ENCODE results near the gene NOL6. TPM values are rescaled to one million over a fixed set of nuclear protein-coding genes. Genes with fewer than 3 reads are reported as not detected.

Gene NOL6
- polyA plus RNA-seq, 1 donor from 2014 or later: 15.5 TPM

DNA sequence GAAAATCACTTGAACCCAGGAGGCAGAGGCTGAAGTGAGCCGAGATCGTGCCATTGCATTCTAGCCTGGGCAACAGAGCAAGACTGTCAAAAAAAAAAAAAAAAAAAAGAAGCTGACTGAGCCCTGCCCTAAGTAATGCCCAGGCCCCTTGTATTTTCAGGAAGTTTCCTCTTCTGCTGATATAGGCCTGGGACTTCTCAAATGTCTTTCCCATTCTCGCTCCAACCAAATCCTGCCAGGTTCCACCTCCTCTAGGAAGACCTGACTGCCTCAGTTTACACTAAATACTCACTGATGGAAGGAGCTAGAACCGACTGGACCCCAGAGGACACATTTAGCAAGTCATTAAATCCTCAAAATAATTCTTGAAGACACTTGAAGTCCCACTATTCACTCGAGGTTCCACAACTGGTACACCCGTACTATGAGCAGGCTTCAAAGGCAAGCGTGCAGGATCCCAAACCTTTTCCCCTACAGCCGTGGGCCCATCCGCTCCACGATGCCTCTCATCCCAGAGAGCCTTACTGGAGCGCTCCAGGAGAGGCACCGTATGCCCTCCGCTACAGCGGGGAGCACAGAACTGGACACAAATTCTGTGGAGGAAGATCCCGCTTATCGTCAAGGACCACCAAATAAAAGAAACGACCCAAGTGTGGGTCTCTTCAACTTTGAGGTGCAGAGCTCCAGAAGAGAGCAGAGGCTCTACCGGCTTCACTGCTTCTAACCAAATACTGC, 676 bp downstream of the NOL6 start:
- Histone ChIP-seq H3K79me2 (replicated peaks; ENCODE audit: insufficient read depth, low read length) (peaks cover 10% of the 10 kb centered on the region), H4K20me1 (ENCODE audit: insufficient read depth) (no peaks in the 10 kb centered on the region), H3K9me3 (ENCODE audit: low read length) (no peaks in the 10 kb centered on the region), H3K4me3 (ENCODE audit: low read length) (peak overlapping the region; percentile 84), H3K27ac (ENCODE audit: low read length) (peak overlapping the region; percentile 21), H3F3A (ENCODE audit: insufficient read depth, low read length, poor library complexity, severe bottlenecking) (no peaks in the 10 kb centered on the region), H3K27me3 (ENCODE audit: insufficient read depth, low read depth, low read length) (no peaks in the 10 kb centered on the region), H3K36me3 (ENCODE audit: insufficient read depth, low read length) (no peaks in the 10 kb centered on the region), H3K9me2 (ENCODE audit: insufficient read depth, low read length) (no peaks in the 10 kb centered on the region), H3K9ac (ENCODE audit: low read length) (peak overlapping the region; percentile 70), H3K4me2 (ENCODE audit: low read length) (peak overlapping the region; percentile 95), H2AFZ (ENCODE audit: low read depth, low read length) (peak overlapping the region; percentile 54)
- no peak for TF ChIP-seq TAF1 (IDR thresholded peaks at IDR 0.05; ENCODE audit: low read depth)
- TF ChIP-seq POLR2AphosphoS5 (IDR thresholded peaks at IDR 0.05): no peak
- TF ChIP-seq, protein P1, sequence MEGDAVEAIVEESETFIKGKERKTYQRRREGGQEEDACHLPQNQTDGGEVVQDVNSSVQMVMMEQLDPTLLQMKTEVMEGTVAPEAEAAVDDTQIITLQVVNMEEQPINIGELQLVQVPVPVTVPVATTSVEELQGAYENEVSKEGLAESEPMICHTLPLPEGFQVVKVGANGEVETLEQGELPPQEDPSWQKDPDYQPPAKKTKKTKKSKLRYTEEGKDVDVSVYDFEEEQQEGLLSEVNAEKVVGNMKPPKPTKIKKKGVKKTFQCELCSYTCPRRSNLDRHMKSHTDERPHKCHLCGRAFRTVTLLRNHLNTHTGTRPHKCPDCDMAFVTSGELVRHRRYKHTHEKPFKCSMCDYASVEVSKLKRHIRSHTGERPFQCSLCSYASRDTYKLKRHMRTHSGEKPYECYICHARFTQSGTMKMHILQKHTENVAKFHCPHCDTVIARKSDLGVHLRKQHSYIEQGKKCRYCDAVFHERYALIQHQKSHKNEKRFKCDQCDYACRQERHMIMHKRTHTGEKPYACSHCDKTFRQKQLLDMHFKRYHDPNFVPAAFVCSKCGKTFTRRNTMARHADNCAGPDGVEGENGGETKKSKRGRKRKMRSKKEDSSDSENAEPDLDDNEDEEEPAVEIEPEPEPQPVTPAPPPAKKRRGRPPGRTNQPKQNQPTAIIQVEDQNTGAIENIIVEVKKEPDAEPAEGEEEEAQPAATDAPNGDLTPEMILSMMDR (IDR thresholded peaks at IDR 0.05; ENCODE audit: poor library complexity, severe bottlenecking): no peak

DNA sequence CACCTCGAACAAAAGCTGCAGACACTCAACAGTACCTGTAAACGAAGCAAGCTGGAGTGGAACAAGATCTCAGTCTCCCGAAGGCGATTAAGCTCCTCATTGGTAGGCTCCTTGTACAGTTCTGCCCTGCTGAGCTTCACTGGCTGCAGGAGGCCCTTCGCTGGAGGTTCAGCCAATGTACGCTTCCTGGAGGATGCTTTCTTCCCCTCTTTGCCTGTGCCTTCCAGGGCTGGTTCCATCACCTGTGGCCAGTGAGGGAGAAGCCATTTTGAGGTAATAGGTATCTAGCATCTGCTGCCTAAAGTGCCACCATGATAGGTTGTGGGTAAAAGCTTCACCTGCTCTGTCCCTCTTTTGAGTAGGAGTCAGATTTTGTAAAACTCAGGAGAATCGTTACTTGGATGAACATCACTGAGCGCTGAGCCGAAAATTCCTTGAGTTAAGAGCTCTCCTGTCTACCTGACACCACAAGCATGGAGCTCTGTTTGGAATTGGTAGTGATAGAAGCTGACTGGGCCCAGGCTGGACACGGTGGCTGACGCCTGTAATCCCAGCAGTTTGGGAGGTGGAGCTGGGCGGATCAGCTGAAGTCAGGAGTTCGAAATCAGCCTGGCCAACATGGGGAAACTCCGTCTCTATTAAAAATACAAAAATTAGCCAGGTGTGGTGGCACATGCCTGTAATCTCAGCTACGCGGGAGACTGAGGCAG, 1.4 kb downstream of the NOL6 start:
- H3K4me3 ChIP-seq (ENCODE audit: low read length): peak overlapping the region; percentile 84
- peaks cover 10% of the 10 kb centered on the region for H3K79me2 ChIP-seq (replicated peaks; ENCODE audit: insufficient read depth, low read length)
- H3K9ac ChIP-seq (ENCODE audit: low read length): peak overlapping the region; percentile 12
- H4K20me1 ChIP-seq (ENCODE audit: insufficient read depth): no peaks in the 10 kb centered on the region
- TF ChIP-seq, protein P2, sequence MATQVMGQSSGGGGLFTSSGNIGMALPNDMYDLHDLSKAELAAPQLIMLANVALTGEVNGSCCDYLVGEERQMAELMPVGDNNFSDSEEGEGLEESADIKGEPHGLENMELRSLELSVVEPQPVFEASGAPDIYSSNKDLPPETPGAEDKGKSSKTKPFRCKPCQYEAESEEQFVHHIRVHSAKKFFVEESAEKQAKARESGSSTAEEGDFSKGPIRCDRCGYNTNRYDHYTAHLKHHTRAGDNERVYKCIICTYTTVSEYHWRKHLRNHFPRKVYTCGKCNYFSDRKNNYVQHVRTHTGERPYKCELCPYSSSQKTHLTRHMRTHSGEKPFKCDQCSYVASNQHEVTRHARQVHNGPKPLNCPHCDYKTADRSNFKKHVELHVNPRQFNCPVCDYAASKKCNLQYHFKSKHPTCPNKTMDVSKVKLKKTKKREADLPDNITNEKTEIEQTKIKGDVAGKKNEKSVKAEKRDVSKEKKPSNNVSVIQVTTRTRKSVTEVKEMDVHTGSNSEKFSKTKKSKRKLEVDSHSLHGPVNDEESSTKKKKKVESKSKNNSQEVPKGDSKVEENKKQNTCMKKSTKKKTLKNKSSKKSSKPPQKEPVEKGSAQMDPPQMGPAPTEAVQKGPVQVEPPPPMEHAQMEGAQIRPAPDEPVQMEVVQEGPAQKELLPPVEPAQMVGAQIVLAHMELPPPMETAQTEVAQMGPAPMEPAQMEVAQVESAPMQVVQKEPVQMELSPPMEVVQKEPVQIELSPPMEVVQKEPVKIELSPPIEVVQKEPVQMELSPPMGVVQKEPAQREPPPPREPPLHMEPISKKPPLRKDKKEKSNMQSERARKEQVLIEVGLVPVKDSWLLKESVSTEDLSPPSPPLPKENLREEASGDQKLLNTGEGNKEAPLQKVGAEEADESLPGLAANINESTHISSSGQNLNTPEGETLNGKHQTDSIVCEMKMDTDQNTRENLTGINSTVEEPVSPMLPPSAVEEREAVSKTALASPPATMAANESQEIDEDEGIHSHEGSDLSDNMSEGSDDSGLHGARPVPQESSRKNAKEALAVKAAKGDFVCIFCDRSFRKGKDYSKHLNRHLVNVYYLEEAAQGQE (IDR thresholded peaks at IDR 0.05; ENCODE audit: borderline replicate concordance): no peak
- TF ChIP-seq POLR2AphosphoS5 (IDR thresholded peaks at IDR 0.05) (no peak), RAD21 (conservative IDR thresholded peaks at IDR 0.05) (no peak), MXI1 (conservative IDR thresholded peaks at IDR 0.05; ENCODE audit: poor library complexity, severe bottlenecking) (no peak), EP300 (conservative IDR thresholded peaks at IDR 0.05; ENCODE audit: poor library complexity, severe bottlenecking) (no peak), EZH2 (IDR thresholded peaks at IDR 0.05; ENCODE audit: borderline replicate concordance, insufficient read depth, low read length, poor library complexity, severe bottlenecking) (no peak), TAF1 (IDR thresholded peaks at IDR 0.05; ENCODE audit: low read depth) (no peak), SMC3 (conservative IDR thresholded peaks at IDR 0.05; ENCODE audit: poor library complexity) (no peak)
- TF ChIP-seq, protein P1 (IDR thresholded peaks at IDR 0.05; ENCODE audit: poor library complexity, severe bottlenecking): no peak
- no peaks in the 10 kb centered on the region for H3F3A ChIP-seq (ENCODE audit: insufficient read depth, low read length, poor library complexity, severe bottlenecking)
- no peaks in the 10 kb centered on the region for H3K36me3 ChIP-seq (ENCODE audit: insufficient read depth, low read length)
- H2AFZ ChIP-seq (ENCODE audit: low read depth, low read length): no peak overlapping the region
- H3K9me2 ChIP-seq (ENCODE audit: insufficient read depth, low read length): no peaks in the 10 kb centered on the region
- H3K4me2 ChIP-seq (ENCODE audit: low read length): no peak overlapping the region
- H3K9me3 ChIP-seq (ENCODE audit: low read length): no peaks in the 10 kb centered on the region
- no peaks in the 10 kb centered on the region for H3K27me3 ChIP-seq (ENCODE audit: insufficient read depth, low read depth, low read length)
- H3K27ac ChIP-seq (ENCODE audit: low read length): no peak overlapping the region
